ENCODE measurements around the gene AMFR. TPM values are rescaled to one million over a fixed set of nuclear protein-coding genes. Genes with fewer than 3 reads are reported as not detected.
A peak's percentile ranks its signal among the peaks of the same experiment; 100 is the strongest.

Gene AMFR
- total RNA-seq, 6 experiments from 2014 or later: 92.2 to 189 (median 137) TPM

GRCh38 chr16:56450275-56450985, 25.1 kb upstream of the AMFR start:
- Histone ChIP-seq H3K9me3 (no peaks in the 10 kb centered on the region), H3K27ac (peak overlapping the region; percentile 25 to 54 (median 44)), H3K27me3 (no peaks in the 10 kb centered on the region), H3K36me3 (peaks cover 2 to 33% (median 4%) of the 10 kb centered on the region in 4 donors), H3K4me1 (peaks cover 0 to 24% (median 4%) of the 10 kb centered on the region in 4 donors), H3K4me3 (peak overlapping the region; percentile 72 to 96 (median 91))
- WGBS (ENCODE audit: insufficient coverage, low coverage, low lambda C conversion rate, missing lambda C conversion rate): 11% methylated on average over 17 of the region's 18 CpGs
- TF ChIP-seq CTCF (IDR thresholded peaks at IDR 0.05) (no peak), POLR2A (IDR thresholded peaks at IDR 0.05) (no peak)
- intact Hi-C loops (cut with DNase I): no loop called here
- DNase-seq: no peak
- ATAC-seq: peak in 3 of 4 donors; percentile 19 to 28 (median 19)

- Histone ChIP-seq H3K27me3 (no peaks in the 10 kb centered on the region), H3K9me3 (no peaks in the 10 kb centered on the region), H3K4me3 (no peak overlapping the region), H3K36me3 (peaks cover 0 to 17% (median 2%) of the 10 kb centered on the region in 4 donors), H3K27ac (no peak overlapping the region), H3K4me1 (peaks cover 0 to 24% (median 4%) of the 10 kb centered on the region in 4 donors)
- intact Hi-C loops (cut with DNase I): no loop called here
- TF ChIP-seq POLR2A (IDR thresholded peaks at IDR 0.05) (no peak), CTCF (IDR thresholded peaks at IDR 0.05) (no peak)
- ATAC-seq (no peak), DNase-seq (no peak)
Measured at GRCh38 chr16:56448005-56448404, 22.7 kb upstream of the AMFR start.

- Histone ChIP-seq H3K36me3 (peaks cover 0 to 17% (median 2%) of the 10 kb centered on the region in 4 donors), H3K4me3 (no peak overlapping the region), H3K9me3 (no peaks in the 10 kb centered on the region), H3K27me3 (no peaks in the 10 kb centered on the region), H3K4me1 (peaks cover 0 to 18% (median 4%) of the 10 kb centered on the region in 4 donors), H3K27ac (no peak overlapping the region)
- no peak for ATAC-seq
- intact Hi-C loops (cut with DNase I): no loop called here
- no peak for DNase-seq
- no peak for TF ChIP-seq CTCF (IDR thresholded peaks at IDR 0.05)
- no peak for TF ChIP-seq POLR2A (IDR thresholded peaks at IDR 0.05)
- WGBS (ENCODE audit: insufficient coverage, low coverage, low lambda C conversion rate, missing lambda C conversion rate): 44% methylated on average over 2 of the region's 2 CpGs
Measured at GRCh38 chr16:56447286-56447685, 21.9 kb upstream of the AMFR start.

DNA sequence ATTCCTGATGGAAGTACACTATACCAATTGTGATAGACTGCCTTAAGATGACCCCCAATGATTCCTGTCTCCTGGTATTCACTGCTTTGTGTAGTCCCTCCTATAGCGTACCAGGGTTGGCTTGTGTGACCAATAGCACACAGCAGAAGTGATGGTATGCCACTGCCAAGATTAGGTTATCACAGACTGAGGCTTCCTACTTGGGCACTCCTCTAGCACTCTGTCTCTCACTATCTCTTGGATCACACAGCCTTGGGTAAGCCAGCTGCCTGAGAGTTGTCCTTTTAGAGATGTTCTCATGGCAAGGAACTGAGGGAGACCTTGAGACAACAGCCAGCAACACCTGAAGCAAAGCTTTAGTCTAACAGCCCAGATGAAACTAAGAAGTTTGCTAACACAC, 12.7 kb upstream of the AMFR start:
- 100% methylated on average over 1 of the region's 1 CpG for WGBS (ENCODE audit: insufficient coverage, low coverage, low lambda C conversion rate, missing lambda C conversion rate)

More for the DNA sequence above, 12.7 kb upstream of the AMFR start:
- Histone ChIP-seq H3K9me3 (no peaks in the 10 kb centered on the region), H3K36me3 (peaks cover 0 to 38% (median 17%) of the 10 kb centered on the region in 4 donors), H3K27me3 (no peaks in the 10 kb centered on the region), H3K27ac (no peak overlapping the region), H3K4me1 (no peaks in the 10 kb centered on the region), H3K4me3 (no peak overlapping the region)
- no peak for ATAC-seq
- intact Hi-C loops (cut with DNase I): no loop called here
- DNase-seq: no peak
- no peak for TF ChIP-seq POLR2A (IDR thresholded peaks at IDR 0.05)
- no peak for TF ChIP-seq CTCF (IDR thresholded peaks at IDR 0.05)

Measured in right lobe of liver (tissue), 6 donors.